Neural crest cell (in vitro differentiated cells): Measurements from ENCODE around the gene ITPR1. TPM values are rescaled to one million over a fixed set of nuclear protein-coding genes. Genes with fewer than 3 reads are reported as not detected.

Experiments used
- DNase-seq: peaks from one replicate; pipeline ENCODE4 v3.0.0; 2021; ENCODE audit warnings: low read depth, mixed read lengths, low spot score
- H3K27ac Mint-ChIP-seq: one replicate; pipeline ENCODE4 v1.8.0; 2021; ENCODE audit warnings: mild to moderate bottlenecking, mixed read lengths; ENCODE audit not compliant: unreplicated experiment
- H3K27me3 Mint-ChIP-seq: 2 replicates; pipeline ENCODE4 v1.8.0; 2021; ENCODE audit warnings: low read depth, mild to moderate bottlenecking, mixed read lengths
- H3K36me3 Mint-ChIP-seq: 2 replicates; pipeline ENCODE4 v1.8.0; 2021; ENCODE audit warnings: low read depth, mild to moderate bottlenecking, mixed read lengths
- H3K4me1 Mint-ChIP-seq: 2 replicates; pipeline ENCODE4 v1.8.0; 2021; ENCODE audit warnings: mixed read lengths
- H3K4me3 Mint-ChIP-seq: one replicate; pipeline ENCODE4 v1.8.0; 2021; ENCODE audit warnings: mild to moderate bottlenecking, mixed read lengths
- H3K9me3 Mint-ChIP-seq: 2 replicates; pipeline ENCODE4 v1.8.0; 2021; ENCODE audit warnings: mixed read lengths
- total RNA-seq: library from RNA; stranded (reverse); gene quantifications from 2 replicates; pipeline ENCODE4 v1.2.1, GENCODE V29; 2021
- TF ChIP-seq, protein P1 (sequence below): fragments of 200-600 bp; sonication (generic); conservative IDR thresholded peaks from 2 replicates; pipeline ENCODE4 v1.5.0; 2021; ENCODE audit warnings: antibody characterized with exemption, mild to moderate bottlenecking

ITPR1 gene
- total RNA-seq, 1 donor from 2014 or later, result 4.8 TPM

DNA sequence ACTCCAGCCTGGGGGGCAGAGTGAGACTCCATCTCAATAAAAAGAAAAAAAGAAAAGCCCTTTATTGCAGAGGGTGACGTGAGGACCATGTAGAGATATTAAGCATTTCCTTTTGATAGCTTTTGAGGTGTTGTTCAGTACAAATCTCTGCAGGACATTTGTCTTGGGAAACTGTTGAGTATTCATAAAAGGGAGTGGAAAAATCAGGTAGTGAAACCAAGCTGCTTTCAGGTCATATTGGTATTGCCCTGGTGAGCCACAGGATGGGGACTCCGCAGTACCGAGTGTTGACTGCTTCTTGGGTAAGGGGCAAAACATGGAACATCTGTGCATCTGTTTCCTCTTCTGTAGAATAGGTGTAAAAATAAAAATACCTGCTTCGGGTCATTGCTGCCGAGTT is 9.9 kb downstream of the ITPR1 start:
- no peaks in the 10 kb centered on the region for H3K4me1 Mint-ChIP-seq
- no peaks in the 10 kb centered on the region for H3K9me3 Mint-ChIP-seq
- no peak overlapping the region for H3K4me3 Mint-ChIP-seq
- TF ChIP-seq, protein P1, sequence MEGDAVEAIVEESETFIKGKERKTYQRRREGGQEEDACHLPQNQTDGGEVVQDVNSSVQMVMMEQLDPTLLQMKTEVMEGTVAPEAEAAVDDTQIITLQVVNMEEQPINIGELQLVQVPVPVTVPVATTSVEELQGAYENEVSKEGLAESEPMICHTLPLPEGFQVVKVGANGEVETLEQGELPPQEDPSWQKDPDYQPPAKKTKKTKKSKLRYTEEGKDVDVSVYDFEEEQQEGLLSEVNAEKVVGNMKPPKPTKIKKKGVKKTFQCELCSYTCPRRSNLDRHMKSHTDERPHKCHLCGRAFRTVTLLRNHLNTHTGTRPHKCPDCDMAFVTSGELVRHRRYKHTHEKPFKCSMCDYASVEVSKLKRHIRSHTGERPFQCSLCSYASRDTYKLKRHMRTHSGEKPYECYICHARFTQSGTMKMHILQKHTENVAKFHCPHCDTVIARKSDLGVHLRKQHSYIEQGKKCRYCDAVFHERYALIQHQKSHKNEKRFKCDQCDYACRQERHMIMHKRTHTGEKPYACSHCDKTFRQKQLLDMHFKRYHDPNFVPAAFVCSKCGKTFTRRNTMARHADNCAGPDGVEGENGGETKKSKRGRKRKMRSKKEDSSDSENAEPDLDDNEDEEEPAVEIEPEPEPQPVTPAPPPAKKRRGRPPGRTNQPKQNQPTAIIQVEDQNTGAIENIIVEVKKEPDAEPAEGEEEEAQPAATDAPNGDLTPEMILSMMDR, result no peak
- H3K27me3 Mint-ChIP-seq, result no peaks in the 10 kb centered on the region
- H3K36me3 Mint-ChIP-seq, result no peaks in the 10 kb centered on the region
- no peak overlapping the region for H3K27ac Mint-ChIP-seq
- no peak for DNase-seq

GRCh38 chr3:4504340-4505261 is 11.5 kb downstream of the ITPR1 start:
- TF ChIP-seq, protein P1, result no peak
- no peaks in the 10 kb centered on the region for H3K9me3 Mint-ChIP-seq
- H3K4me1 Mint-ChIP-seq, result peaks cover 5% of the 10 kb centered on the region
- no peak overlapping the region for H3K27ac Mint-ChIP-seq
- no peak for DNase-seq
- H3K36me3 Mint-ChIP-seq, result no peaks in the 10 kb centered on the region
- no peaks in the 10 kb centered on the region for H3K27me3 Mint-ChIP-seq
- no peak overlapping the region for H3K4me3 Mint-ChIP-seq

DNA sequence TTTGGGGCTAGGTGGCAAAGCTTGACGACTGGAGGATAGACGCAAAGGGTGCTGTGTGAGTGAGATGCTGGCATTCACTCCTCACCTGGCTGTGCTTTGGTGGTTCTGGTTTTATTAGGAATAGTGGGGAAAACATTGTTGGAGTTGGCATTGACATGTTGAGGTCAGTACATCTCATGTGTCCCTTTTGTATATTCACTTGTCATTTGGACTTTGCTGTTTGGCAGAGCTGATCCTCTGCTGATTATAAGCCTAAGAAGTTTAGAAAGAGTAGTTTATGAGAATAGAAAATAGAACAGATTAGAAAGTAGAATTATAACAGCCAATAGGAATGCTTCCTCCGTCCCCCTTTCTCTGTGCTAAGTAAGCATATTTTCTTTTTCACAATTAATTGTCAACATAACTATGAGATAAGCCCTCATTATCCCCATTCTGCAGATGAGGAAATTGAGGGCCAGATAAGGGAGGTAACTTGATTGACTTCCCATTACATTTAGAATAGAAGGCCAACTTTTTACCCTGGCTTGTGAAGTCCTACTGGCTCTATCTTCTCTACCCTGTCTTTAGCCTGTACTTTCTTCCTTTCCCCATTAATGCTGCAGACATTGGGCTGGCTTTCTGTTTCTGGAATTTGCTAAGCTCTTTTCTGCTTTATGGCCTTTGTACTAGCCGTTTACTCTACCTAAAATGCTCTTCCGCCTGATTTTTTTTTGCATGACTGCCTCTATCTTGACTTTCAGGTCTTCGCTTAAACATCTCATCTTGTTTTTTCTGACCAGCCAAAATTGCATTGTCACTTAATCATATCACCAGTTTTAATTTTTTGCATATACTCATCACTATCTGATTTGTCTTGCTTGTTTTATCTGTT is 12.8 kb downstream of the ITPR1 start:
- DNase-seq, result no peak
- Mint-ChIP-seq H3K4me3 (no peak overlapping the region), H3K27ac (no peak overlapping the region), H3K4me1 (peaks cover 5% of the 10 kb centered on the region), H3K27me3 (no peaks in the 10 kb centered on the region), H3K36me3 (no peaks in the 10 kb centered on the region), H3K9me3 (no peaks in the 10 kb centered on the region)
- TF ChIP-seq, protein P1, result no peak

DNA sequence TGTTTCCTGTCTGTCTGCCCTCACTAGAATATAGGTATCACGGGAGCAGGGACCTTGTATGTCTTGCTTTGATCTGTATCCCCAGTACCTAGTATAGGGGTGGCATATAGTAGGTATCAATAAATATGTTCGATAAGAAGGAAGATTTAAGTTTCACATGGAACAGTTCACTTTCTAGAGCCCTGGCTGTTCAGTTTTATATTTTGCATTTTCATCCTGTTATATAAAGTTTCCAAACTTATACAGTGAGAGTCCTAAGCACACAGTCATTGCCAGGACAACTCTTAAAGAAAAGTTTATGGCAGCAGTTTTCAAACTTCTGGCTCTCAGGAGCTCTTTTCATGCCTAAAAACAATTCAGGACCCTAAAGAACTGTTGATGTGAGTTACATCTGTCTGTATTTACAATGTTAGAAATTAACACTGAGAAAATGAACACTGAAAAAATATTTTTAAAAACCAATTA is 13.4 kb downstream of the ITPR1 start:
- peaks cover 5% of the 10 kb centered on the region for H3K4me1 Mint-ChIP-seq

GRCh38 chr3:4507024-4507596 is 14.0 kb downstream of the ITPR1 start:
- Mint-ChIP-seq H3K9me3 (no peaks in the 10 kb centered on the region), H3K27ac (no peak overlapping the region), H3K4me3 (no peak overlapping the region), H3K27me3 (no peaks in the 10 kb centered on the region), H3K4me1 (peaks cover 5% of the 10 kb centered on the region), H3K36me3 (no peaks in the 10 kb centered on the region)
- no peak for DNase-seq
- TF ChIP-seq, protein P1, result no peak

More for the DNA sequence above, 13.4 kb downstream of the ITPR1 start:
- no peaks in the 10 kb centered on the region for H3K27me3 Mint-ChIP-seq
- TF ChIP-seq, protein P1, result no peak
- H3K4me3 Mint-ChIP-seq, result no peak overlapping the region
- DNase-seq, result no peak
- no peaks in the 10 kb centered on the region for H3K9me3 Mint-ChIP-seq
- no peak overlapping the region for H3K27ac Mint-ChIP-seq
- no peaks in the 10 kb centered on the region for H3K36me3 Mint-ChIP-seq
